H1 (cell line): ENCODE results near the gene DENND1A. TPM values are rescaled to one million over a fixed set of nuclear protein-coding genes. Genes with fewer than 3 reads are reported as not detected.
"Not testable (repeated sequence)": the region's sequence is repeated elsewhere in the genome, so short reads cannot be mapped to it uniquely, and the experiment has no call there.

Experiments
- CTCF ChIA-PET: fragments of 300-600 bp; sonication (Branson Sonifier 250); formaldehyde crosslinking; loops from one replicate; lab custom pipeline; 2021; ENCODE audit not compliant: partially characterized antibody; lab: Charles Lee
- POLR2A ChIA-PET: fragments of 300-600 bp; sonication (Branson Sonifier 250); formaldehyde crosslinking; loops from one replicate; lab custom pipeline; 2021; ENCODE audit warnings: inconsistent platforms; ENCODE audit not compliant: partially characterized antibody; lab: Charles Lee
- DNase-seq, 2 experiments: peaks; one replicate each; pipeline versions ENCODE4 v3.0.0 to v3.0.0-alpha.2; 2010 to 2022; ENCODE audit warnings: low spot score in 2 of 2, low read depth in 1 of 2, mixed read lengths in 1 of 2
- FAIRE-seq: peaks from 2 replicates; lab custom pipeline; 2011; peaks lifted over from hg19 to GRCh38; lab: Jason Lieb, UNC
- H2AFZ ChIP-seq: 2 replicates; pipeline ENCODE4 v1.8.1; 2012; ENCODE audit warnings: low read length, inconsistent platforms
- H2AK5ac ChIP-seq: 2 replicates; pipeline ENCODE4 v1.6.1; 2013; ENCODE audit warnings: low read depth, low read length
- H2BK120ac ChIP-seq: replicated peaks from 2 replicates; pipeline ENCODE3; 2013; ENCODE audit warnings: low read depth, low read length, inconsistent platforms
- H2BK12ac ChIP-seq: 2 replicates; pipeline ENCODE4 v1.6.1; 2013; ENCODE audit warnings: low read depth, low read length
- H2BK15ac ChIP-seq: 2 replicates; pipeline ENCODE4 v1.6.1; 2013; ENCODE audit warnings: low read length
- H2BK20ac ChIP-seq: 2 replicates; pipeline ENCODE4 v1.6.1; 2013; ENCODE audit warnings: low read length
- H2BK5ac ChIP-seq: 2 replicates; pipeline ENCODE4 v1.6.1; 2013; ENCODE audit warnings: low read depth, low read length
- H3K14ac ChIP-seq: 2 replicates; pipeline ENCODE4 v1.6.1; 2013; ENCODE audit warnings: inconsistent platforms; ENCODE audit not compliant: insufficient read length
- H3K18ac ChIP-seq: 2 replicates; pipeline ENCODE4 v1.6.1; 2013; ENCODE audit warnings: low read length; ENCODE audit errors: extremely low read depth
- H3K23ac ChIP-seq: 2 replicates; pipeline ENCODE4 v1.6.1; 2013; ENCODE audit warnings: inconsistent platforms; ENCODE audit not compliant: insufficient read length
- H3K23me2 ChIP-seq: 2 replicates; pipeline ENCODE4 v1.6.1; 2013; ENCODE audit warnings: low read depth, low read length
- H3K27ac ChIP-seq: 2 replicates; pipeline ENCODE4 v1.6.1; 2011; ENCODE audit warnings: low read depth, low read length, inconsistent platforms
- H3K27me3 ChIP-seq, 4 experiments: replicated peaks in 1 of 4; 1 replicate in 1 of 4; 2 replicates in 3 of 4; pipeline versions ENCODE4 v1.6.1 to v1.8.1; 2011 to 2013; ENCODE audit warnings: low read length in 3 of 4, mild to moderate bottlenecking in 3 of 4, inconsistent platforms in 2 of 4, mixed read lengths in 2 of 4, moderate library complexity in 1 of 4; ENCODE audit not compliant: control insufficient read depth in 3 of 4, insufficient read depth in 3 of 4; ENCODE audit errors: extremely low read depth in 1 of 4
- H3K36me3 ChIP-seq, 4 experiments: 2 replicates each; pipeline versions ENCODE4 v1.6.1 to v1.8.1; 2011 to 2013; ENCODE audit warnings: mild to moderate bottlenecking in 4 of 4, low read length in 3 of 4, moderate library complexity in 2 of 4, control low read depth in 1 of 4, inconsistent platforms in 1 of 4; ENCODE audit not compliant: insufficient read depth in 4 of 4, control insufficient read depth in 2 of 4
- H3K4ac ChIP-seq: replicated peaks from 2 replicates; pipeline ENCODE3; 2013; ENCODE audit warnings: low read length, low read depth, mixed read lengths, inconsistent platforms; ENCODE audit not compliant: insufficient read length
- H3K4me1 ChIP-seq, 4 experiments: replicated peaks in 1 of 4; 1 replicate in 1 of 4; 2 replicates in 3 of 4; pipeline versions ENCODE4 v1.6.1 to v1.8.1; 2011 to 2013; ENCODE audit warnings: low read length in 3 of 4, inconsistent platforms in 2 of 4, mixed read lengths in 1 of 4; ENCODE audit not compliant: insufficient read depth in 4 of 4, control insufficient read depth in 3 of 4
- H3K4me2 ChIP-seq, 2 experiments: 2 replicates each; pipeline versions ENCODE4 v1.6.1 to v1.8.1; 2011 to 2013; ENCODE audit warnings: low read depth in 2 of 2, low read length in 2 of 2, control low read depth in 1 of 2, inconsistent platforms in 1 of 2, mild to moderate bottlenecking in 1 of 2; ENCODE audit not compliant: insufficient read depth in 1 of 2
- H3K4me3 ChIP-seq, 4 experiments: fragments of 200-600, 300-600 bp in 1 of 4; sonication (generic), shearing (Covaris generic), sonication (Bioruptor Twin) in 1 of 4; 2 replicates each; pipeline versions ENCODE4 v1.5.1 to v1.8.1; 2011 to 2016; ENCODE audit warnings: low read length in 4 of 4, low read depth in 3 of 4, control low read depth in 2 of 4, inconsistent platforms in 2 of 4, mild to moderate bottlenecking in 2 of 4, mixed read lengths in 1 of 4, moderate library complexity in 1 of 4; ENCODE audit not compliant: insufficient read depth in 2 of 4; ENCODE audit errors: extremely low read depth in 1 of 4
- H3K56ac ChIP-seq: replicated peaks from 2 replicates; pipeline ENCODE3; 2013; ENCODE audit warnings: low read depth, mild to moderate bottlenecking, mixed read lengths, low read length, inconsistent platforms; ENCODE audit not compliant: insufficient read length
- H3K79me1 ChIP-seq: 2 replicates; pipeline ENCODE4 v1.6.1; 2013; ENCODE audit warnings: low read depth, low read length, control low read depth
- H3K79me2 ChIP-seq, 2 experiments: 2 replicates each; pipeline versions ENCODE4 v1.6.1 to v1.8.1; 2012 to 2013; ENCODE audit warnings: low read length in 2 of 2, mild to moderate bottlenecking in 2 of 2, inconsistent platforms in 1 of 2; ENCODE audit not compliant: insufficient read depth in 2 of 2, control insufficient read depth in 1 of 2
- H3K9ac ChIP-seq, 4 experiments: replicated peaks in 1 of 4; 1 replicate in 1 of 4; 2 replicates in 3 of 4; pipeline versions ENCODE4 v1.6.1 to v1.8.1; 2011 to 2013; ENCODE audit warnings: low read depth in 3 of 4, low read length in 3 of 4, control low read depth in 2 of 4, mild to moderate bottlenecking in 2 of 4, moderate library complexity in 2 of 4, inconsistent platforms in 1 of 4; ENCODE audit errors: extremely low read depth in 1 of 4
- H3K9me3 ChIP-seq, 2 experiments: 2 replicates each; pipeline versions ENCODE4 v1.6.1 to v1.8.1; 2012 to 2013; ENCODE audit warnings: mild to moderate bottlenecking in 2 of 2, moderate library complexity in 2 of 2, control low read depth in 1 of 2, inconsistent platforms in 1 of 2, low read depth in 1 of 2, low read length in 1 of 2, mixed read lengths in 1 of 2; ENCODE audit not compliant: insufficient read depth in 2 of 2
- H4K20me1 ChIP-seq, 2 experiments: replicated peaks in 1 of 2; 2 replicates each; pipeline versions ENCODE3 to v1.8.1; 2011 to 2013; ENCODE audit warnings: inconsistent platforms in 2 of 2, low read length in 2 of 2, mild to moderate bottlenecking in 1 of 2; ENCODE audit not compliant: insufficient read depth in 2 of 2, control insufficient read depth in 1 of 2
- H4K5ac ChIP-seq: 2 replicates; pipeline ENCODE4 v1.6.1; 2013; ENCODE audit warnings: low read length, low read depth, mixed read lengths, inconsistent platforms; ENCODE audit not compliant: insufficient read length
- H4K8ac ChIP-seq: 2 replicates; pipeline ENCODE4 v1.8.0; 2013; ENCODE audit warnings: mild to moderate bottlenecking, moderate library complexity, low read length, inconsistent platforms; ENCODE audit not compliant: insufficient read depth; ENCODE audit errors: extremely low read depth
- H4K91ac ChIP-seq: replicated peaks from 2 replicates; pipeline ENCODE3; 2013; ENCODE audit warnings: low read length, mixed read lengths, inconsistent platforms; ENCODE audit not compliant: insufficient read length
- NRF1 ChIP-seq: IDR thresholded peaks from 2 replicates; pipeline ENCODE4 v1.6.1; 2011; ENCODE audit warnings: mild to moderate bottlenecking, low read depth, low read length, improper control_type of control experiment
- RFX5 ChIP-seq: IDR thresholded peaks from 2 replicates; pipeline ENCODE4 v1.6.1; 2011; ENCODE audit warnings: low read depth, low read length, improper control_type of control experiment, borderline replicate concordance
- TBP ChIP-seq: IDR thresholded peaks from 2 replicates; pipeline ENCODE4 v1.6.1; 2011; ENCODE audit warnings: low read depth, low read length, improper control_type of control experiment
- ZNF274 ChIP-seq: IDR thresholded peaks from 2 replicates; pipeline ENCODE4 v1.7.0; 2012; ENCODE audit warnings: low read length, borderline replicate concordance; ENCODE audit errors: extremely low read depth
- WGBS, 2 experiments: shearing (Covaris generic) in 1 of 2; methylation state at CpG; one replicate each; pipeline versions ENCODE4 v1.1.6 to v1.1.7; 2013 to 2015; ENCODE audit warnings: low lambda C conversion rate in 2 of 2, mixed read lengths in 2 of 2, inconsistent platforms in 1 of 2, low coverage in 1 of 2, missing lambda C conversion rate in 1 of 2; ENCODE audit not compliant: insufficient replicate concordance in 2 of 2, insufficient coverage in 1 of 2, insufficient read length in 1 of 2; ENCODE audit errors: extremely low coverage in 1 of 2, missing lambda C conversion rate in 1 of 2; 5-methylcytosine and 5-hydroxymethylcytosine counted together
- polyA plus RNA-seq, 7 experiments: library from polyadenylated mRNA; depleted of rRNA in 3 of 7; stranded (reverse) in 5 of 7; unstranded in 2 of 7; fragments of >200 nt in 5 of 7; fragments of 200-250 nt in 2 of 7; gene quantifications; 1 replicate in 5 of 7; 2 replicates in 1 of 7; 4 replicates in 1 of 7; pipeline versions ENCODE4 v1.2.1 to v1.2.3, GENCODE V29; 2011 to 2013; ENCODE audit warnings: missing spikeins in 2 of 7, mixed read lengths in 2 of 7
- total RNA-seq: library from RNA; stranded (reverse); fragmentation: NEBNext Ultra II Directional; extraction: Animal tissue kit (Norgen Biotek cat#: 25700); gene quantifications from 2 replicates; pipeline ENCODE4 v1.2.1, GENCODE V29; 2021

The DENND1A gene
- total and polyA plus RNA-seq, 2 of the 8 experiments (the other 6 are each of a cell fraction or from before 2014, with no cell fraction given), result 24.1 to 26.4 TPM

DNA sequence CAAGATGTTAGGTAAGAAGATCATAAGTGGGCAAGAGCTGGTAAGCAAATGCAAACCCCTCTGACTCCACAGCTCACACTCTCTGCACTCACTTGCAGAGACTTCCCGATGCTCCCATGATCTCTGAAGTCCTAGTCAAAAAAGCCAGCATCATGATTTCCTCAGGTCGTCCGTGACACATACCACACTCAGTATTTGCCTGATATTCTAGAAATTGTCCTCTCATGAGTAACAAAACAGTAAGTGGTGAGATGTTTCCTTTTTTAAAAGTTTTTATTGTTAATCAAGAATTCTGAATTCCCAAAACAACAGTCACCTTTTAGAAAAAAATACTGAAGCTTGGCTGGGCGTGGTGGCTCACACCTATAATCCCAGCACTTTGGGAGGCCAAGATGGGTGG, 194.6 kb downstream of the DENND1A start (continued):
- TF ChIP-seq NRF1 (no peak), TBP (no peak), RFX5 (no peak), ZNF274 (no peak)

DNA sequence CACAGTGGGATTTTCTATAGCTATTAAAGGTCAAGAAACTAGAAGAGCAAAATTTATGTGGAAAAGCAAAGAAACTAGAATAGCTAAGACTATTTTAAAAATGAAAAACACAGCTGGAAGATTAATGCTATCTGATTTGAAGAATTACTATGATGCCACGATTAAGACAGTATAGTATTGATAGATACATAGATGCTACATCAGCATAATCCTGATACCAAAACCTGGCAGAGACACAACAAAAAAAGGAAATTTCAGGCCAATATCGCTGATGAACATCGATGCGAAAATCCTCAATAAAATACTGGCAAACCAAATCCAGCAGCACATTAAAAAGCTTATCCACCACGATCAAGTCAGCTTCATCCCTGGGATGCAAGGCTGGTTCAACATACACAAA, 201.4 kb downstream of the DENND1A start:
- not testable (repeated sequence) for H3K18ac ChIP-seq, H2BK20ac ChIP-seq, H3K9me3 ChIP-seq, H3K9ac ChIP-seq, DNase-seq, H2BK5ac ChIP-seq, H3K4me2 ChIP-seq, H4K5ac ChIP-seq, H3K36me3 ChIP-seq, H3K79me2 ChIP-seq, H2AFZ ChIP-seq, H2BK15ac ChIP-seq, H3K4me1 ChIP-seq, H3K4ac ChIP-seq, H3K56ac ChIP-seq, H2BK120ac ChIP-seq, H3K4me3 ChIP-seq, H3K27me3 ChIP-seq, H4K20me1 ChIP-seq, H2BK12ac ChIP-seq, H4K8ac ChIP-seq, FAIRE-seq, H3K27ac ChIP-seq, H3K79me1 ChIP-seq, H4K91ac ChIP-seq, H3K14ac ChIP-seq, H2AK5ac ChIP-seq, H3K23ac ChIP-seq, H3K23me2 ChIP-seq
- CTCF ChIA-PET, result interaction anchor here (0.7 to 1.6 kb wide), 2 partner anchors 12 to 96 kb away, joined by 3 to 5 read pairs; no protein-coding TSS in a partner anchor
- WGBS, 2 experiments, result 89% methylated on average over 5 of the region's 5 CpGs; no CpG with 5 or more reads in 1 of the 2 experiments
- POLR2A ChIA-PET, result interaction anchor here (0.6 to 1.2 kb wide), 2 partner anchors 11 to 13 kb away, joined by 3 to 4 read pairs; no protein-coding TSS in a partner anchor
